ENCODE data around the gene SNORC. TPM values are rescaled to one million over a fixed set of nuclear protein-coding genes. Genes with fewer than 3 reads are reported as not detected.
"Not testable (repeated sequence)": the region's sequence is repeated elsewhere in the genome, so short reads cannot be mapped to it uniquely, and the experiment has no call there.

SNORC gene
- total RNA-seq, 2 donors from 2014 or later, result 1.7 to 8.0 TPM

DNA sequence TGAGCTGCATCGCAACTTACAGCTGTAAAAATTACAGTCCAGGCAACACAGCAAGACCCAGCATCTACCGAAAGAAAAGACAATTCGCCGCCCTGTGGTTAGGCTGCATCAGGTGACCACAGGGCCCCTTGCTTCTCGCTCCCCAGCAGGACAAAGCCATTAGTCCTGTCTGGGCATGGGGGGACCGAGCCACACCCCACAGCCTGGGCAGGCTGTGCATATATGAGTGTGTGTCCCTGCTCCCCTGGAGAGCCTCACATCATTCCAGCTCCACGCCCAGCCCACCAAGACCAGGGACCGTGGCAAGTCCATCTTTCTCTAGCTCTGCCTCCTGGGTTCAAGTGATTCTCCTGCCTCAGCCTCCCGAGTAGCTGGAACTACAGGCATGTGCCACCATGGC lies 33.9 kb downstream of the SNORC start:
- H3K27me3 ChIP-seq (replicated peaks; ENCODE audit: insufficient read depth), result no peaks in the 10 kb centered on the region
- no peaks in the 10 kb centered on the region for H3K9me3 ChIP-seq
- no peak for DNase-seq (ENCODE audit: low spot score)
- 76% methylated on average over 9 of the region's 9 CpGs for WGBS
- H3K4me1 ChIP-seq (replicated peaks), result no peaks in the 10 kb centered on the region
- no peak overlapping the region for H3K27ac ChIP-seq
- no peaks in the 10 kb centered on the region for H3K36me3 ChIP-seq
- no peak overlapping the region for H3K4me3 ChIP-seq
- intact Hi-C loops (cut with DNase I), result no loop called here
- TF ChIP-seq POLR2A (IDR thresholded peaks at IDR 0.05) (no peak), POLR2AphosphoS5 (IDR thresholded peaks at IDR 0.05) (no peak), CTCF (IDR thresholded peaks at IDR 0.05) (no peak)

DNA sequence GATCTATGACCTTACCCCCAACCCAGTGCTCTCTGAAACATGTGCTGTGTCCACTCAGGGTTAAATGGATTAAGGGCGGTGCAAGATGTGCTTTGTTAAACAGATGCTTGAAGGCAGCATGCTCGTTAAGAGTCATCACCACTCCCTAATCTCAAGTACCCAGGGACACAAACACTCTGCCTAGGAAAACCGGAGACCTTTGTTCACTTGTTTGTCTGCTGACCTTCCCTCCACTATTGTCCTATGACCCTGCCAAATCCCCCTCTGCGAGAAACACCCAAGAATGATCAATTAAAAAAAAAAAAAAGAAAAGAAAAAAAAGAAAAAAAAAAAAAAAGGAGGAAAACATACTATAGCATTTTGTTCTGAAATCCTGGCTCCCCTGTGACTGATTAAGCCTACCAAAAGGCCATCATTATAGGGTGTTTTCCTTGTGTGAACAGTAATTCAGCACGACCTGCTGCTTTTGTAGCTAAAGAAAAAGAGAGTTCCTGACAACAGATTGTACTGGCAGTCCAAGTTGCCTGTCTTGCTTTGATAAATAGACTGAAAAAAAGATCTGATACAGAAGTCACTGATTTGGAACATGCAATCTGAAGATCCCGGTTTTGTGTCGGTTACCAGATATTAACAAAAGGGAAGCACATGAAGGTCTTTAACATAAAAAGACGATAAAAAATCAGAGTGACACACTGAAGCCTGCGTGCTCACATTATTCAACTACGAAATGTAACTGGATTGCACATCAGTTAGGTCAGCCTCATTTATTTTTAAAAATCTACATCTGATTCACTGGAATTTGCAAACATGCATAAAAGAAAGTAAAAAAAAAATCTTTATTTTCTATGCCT lies 37.0 kb downstream of the SNORC start:
- H3K27me3 ChIP-seq (replicated peaks; ENCODE audit: insufficient read depth); H3K4me3 ChIP-seq; H3K4me1 ChIP-seq (replicated peaks); H3K27ac ChIP-seq; H3K9me3 ChIP-seq; DNase-seq (ENCODE audit: low spot score); intact Hi-C loops (cut with DNase I); H3K36me3 ChIP-seq: not testable (repeated sequence)
- WGBS, result 62% methylated on average over 10 of the region's 10 CpGs

GRCh38 chr2:232907718-232908085 lies 37.6 kb downstream of the SNORC start:
- H3K27me3 ChIP-seq (replicated peaks; ENCODE audit: insufficient read depth); H3K9me3 ChIP-seq; H3K27ac ChIP-seq; H3K4me3 ChIP-seq; DNase-seq (ENCODE audit: low spot score); H3K36me3 ChIP-seq; H3K4me1 ChIP-seq (replicated peaks); intact Hi-C loops (cut with DNase I): not testable (repeated sequence)
- WGBS, result 94% methylated on average over 9 of the region's 9 CpGs

GRCh38 chr2:232908695-232909094 lies 38.6 kb downstream of the SNORC start:
- intact Hi-C loops (cut with DNase I), result no loop called here
- H3K36me3 ChIP-seq, result no peaks in the 10 kb centered on the region
- no peaks in the 10 kb centered on the region for H3K9me3 ChIP-seq
- no peaks in the 10 kb centered on the region for H3K27me3 ChIP-seq (replicated peaks; ENCODE audit: insufficient read depth)
- TF ChIP-seq POLR2A (IDR thresholded peaks at IDR 0.05) (no peak), CTCF (IDR thresholded peaks at IDR 0.05) (no peak), POLR2AphosphoS5 (IDR thresholded peaks at IDR 0.05) (no peak)
- no peaks in the 10 kb centered on the region for H3K4me1 ChIP-seq (replicated peaks)
- H3K27ac ChIP-seq, result no peak overlapping the region
- no peak overlapping the region for H3K4me3 ChIP-seq
- WGBS, result 24% methylated on average over 6 of the region's 6 CpGs
- no peak for DNase-seq (ENCODE audit: low spot score)

DNA sequence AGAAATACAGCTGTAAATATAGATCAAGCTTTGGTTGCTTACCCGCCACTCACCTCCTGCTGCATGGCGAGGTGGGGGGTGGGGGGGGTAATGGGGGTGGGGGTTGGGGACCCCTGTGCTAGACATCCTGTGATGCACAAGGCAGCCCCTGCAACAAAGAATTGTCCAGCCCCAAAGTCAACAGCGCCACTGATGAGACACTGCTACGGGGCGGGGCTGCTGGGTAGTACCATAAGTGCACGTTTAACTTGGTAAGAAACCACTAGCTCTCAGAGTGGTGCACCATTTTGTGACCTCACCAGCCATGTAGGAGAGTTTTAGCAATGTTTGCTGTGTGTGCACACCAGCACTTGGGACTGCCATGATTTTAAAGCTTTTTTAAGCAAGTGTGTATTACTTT lies 40.3 kb downstream of the SNORC start:
- TF ChIP-seq CTCF (IDR thresholded peaks at IDR 0.05) (no peak), POLR2AphosphoS5 (IDR thresholded peaks at IDR 0.05) (no peak), POLR2A (IDR thresholded peaks at IDR 0.05) (no peak)
- Histone ChIP-seq H3K36me3 (no peaks in the 10 kb centered on the region), H3K4me3 (no peak overlapping the region), H3K9me3 (no peaks in the 10 kb centered on the region), H3K27me3 (replicated peaks; ENCODE audit: insufficient read depth) (no peaks in the 10 kb centered on the region), H3K4me1 (replicated peaks) (no peaks in the 10 kb centered on the region), H3K27ac (no peak overlapping the region)
- 89% methylated on average over 6 of the region's 6 CpGs for WGBS
- no peak for DNase-seq (ENCODE audit: low spot score)
- intact Hi-C loops (cut with DNase I), result no loop called here

- Histone ChIP-seq H3K4me3 (no peak overlapping the region), H3K4me1 (replicated peaks) (no peaks in the 10 kb centered on the region), H3K27me3 (replicated peaks; ENCODE audit: insufficient read depth) (no peaks in the 10 kb centered on the region), H3K9me3 (no peaks in the 10 kb centered on the region), H3K36me3 (no peaks in the 10 kb centered on the region), H3K27ac (no peak overlapping the region)
- WGBS, result 75% methylated on average over 1 of the region's 1 CpG
- no peak for DNase-seq (ENCODE audit: low spot score)
- intact Hi-C loops (cut with DNase I), result no loop called here
- TF ChIP-seq CTCF (IDR thresholded peaks at IDR 0.05) (no peak), POLR2A (IDR thresholded peaks at IDR 0.05) (no peak), POLR2AphosphoS5 (IDR thresholded peaks at IDR 0.05) (no peak)
Measured at GRCh38 chr2:232911712-232912277, 41.7 kb downstream of the SNORC start.

Measured in prostate gland (tissue), 2 donors.